Stomach (tissue), 9 donors: Measurements from ENCODE around the gene CTAG1B. TPM values are rescaled to one million over a fixed set of nuclear protein-coding genes. Genes with fewer than 3 reads are reported as not detected.
"Not testable (repeated sequence)": the region's sequence is repeated elsewhere in the genome, so short reads cannot be mapped to it uniquely, and the experiment has no call there.

Experiments
- DNase-seq, 2 donors: peaks; one replicate each; pipeline versions ENCODE4 v3.0.0 to v3.0.0-alpha.2; 2013 to 2019
- H3K27ac ChIP-seq, 5 donors: fragments of 200-600 bp in 4 of 5; sonication (generic) in 4 of 5; one replicate each; pipeline ENCODE4 v1.5.1; 2013 to 2019; ENCODE audit warnings: mild to moderate bottlenecking in 1 of 5, moderate library complexity in 1 of 5
- H3K27me3 ChIP-seq, 3 donors: fragments of 200-600 bp; sonication (generic); one replicate each; pipeline ENCODE4 v1.5.1; 2017 to 2019; ENCODE audit warnings: mixed run types in 1 of 3
- H3K36me3 ChIP-seq, 4 donors: fragments of 200-600 bp; sonication (generic); 1 replicate in 3 of 4; 2 replicates in 1 of 4; pipeline ENCODE4 v1.5.1; 2016 to 2019
- H3K4me1 ChIP-seq, 4 donors: fragments of 200-600 bp; sonication (generic); one replicate each; pipeline ENCODE4 v1.5.1; 2016 to 2019
- H3K4me3 ChIP-seq, 4 donors: fragments of 200-600 bp; sonication (generic) in 3 of 4; one replicate each; pipeline ENCODE4 v1.5.1; 2016 to 2019; ENCODE audit warnings: mild to moderate bottlenecking in 1 of 4
- H3K9me3 ChIP-seq, 4 donors: fragments of 200-600 bp; sonication (generic); one replicate each; pipeline ENCODE4 v1.5.1; 2016 to 2019
- WGBS, 5 donors: extraction: QIAGEN DNeasy Blood & Tissue Kit in 3 of 5; methylation state at CpG; one replicate each; pipeline versions ENCODE4 v1.1.5 to v1.1.7; 2013 to 2018; 5-methylcytosine and 5-hydroxymethylcytosine counted together
- intact Hi-C: fragments of 100-400 bp; cut with DNase I; formaldehyde crosslinking; loops from one replicate; pipeline ENCODE4 v1.15.1; 2023; ENCODE audit warnings: low total_unique reads
- polyA plus RNA-seq, 3 donors: library from polyadenylated mRNA; stranded (reverse); fragments of 200-250 nt; gene quantifications; one replicate each; pipeline ENCODE4 v1.2.3, GENCODE V29; 2013
- small RNA-seq, 4 donors: library from RNA; depleted of rRNA; stranded (forward); fragments of <200 nt; gene quantifications; one replicate each; pipeline ENCODE3, GENCODE V24; 2016
- total RNA-seq, 5 donors: library from RNA; depleted of rRNA; stranded (reverse); fragments of >200 nt; gene quantifications; one replicate each; pipeline versions ENCODE4 v1.1.0 to v1.2.3, GENCODE V29; 2014 to 2016
- donor health status: healthy with polysubstance abuse.
- donor health status: Bipolar disorder and iron deficiency.
- donor health status: healthy.

The CTAG1B gene
- total and polyA plus RNA-seq, 8 donors, result not detected

- DNase-seq, H3K27me3 ChIP-seq, H3K9me3 ChIP-seq, H3K4me3 ChIP-seq, H3K27ac ChIP-seq, intact Hi-C loops, H3K36me3 ChIP-seq, H3K4me1 ChIP-seq: not testable (repeated sequence)
- no CpG with 5 or more reads among the region's 5 CpGs for WGBS, 5 donors
Observed at GRCh38 chrX:154575076-154575475, 44.0 kb downstream of the CTAG1B start.

DNA sequence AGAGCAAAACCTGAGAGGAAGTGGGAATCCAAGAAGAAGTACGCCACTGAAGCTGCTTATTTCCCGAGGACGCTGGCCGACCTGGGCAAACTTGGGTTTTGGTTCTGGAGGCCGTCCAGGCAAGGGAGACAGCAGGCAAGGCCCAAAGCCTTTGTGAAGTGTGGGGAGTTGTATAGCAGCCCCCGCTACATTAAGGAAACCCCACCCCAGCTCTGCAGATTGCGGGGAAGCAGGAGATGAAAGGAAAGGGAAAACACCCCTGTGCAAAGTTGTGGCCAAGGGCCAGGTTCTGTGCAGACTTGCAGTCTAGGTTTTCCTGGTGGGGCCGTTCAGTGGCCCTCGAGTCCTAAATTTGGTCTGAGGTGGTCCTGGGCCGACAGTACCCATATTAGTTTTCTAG, 46.0 kb downstream of the CTAG1B start:
- intact Hi-C loops, H3K27me3 ChIP-seq, H3K4me3 ChIP-seq, H3K9me3 ChIP-seq, DNase-seq, H3K4me1 ChIP-seq, H3K36me3 ChIP-seq, H3K27ac ChIP-seq: not testable (repeated sequence)
- no CpG with 5 or more reads among the region's 10 CpGs for WGBS, 5 donors

DNA sequence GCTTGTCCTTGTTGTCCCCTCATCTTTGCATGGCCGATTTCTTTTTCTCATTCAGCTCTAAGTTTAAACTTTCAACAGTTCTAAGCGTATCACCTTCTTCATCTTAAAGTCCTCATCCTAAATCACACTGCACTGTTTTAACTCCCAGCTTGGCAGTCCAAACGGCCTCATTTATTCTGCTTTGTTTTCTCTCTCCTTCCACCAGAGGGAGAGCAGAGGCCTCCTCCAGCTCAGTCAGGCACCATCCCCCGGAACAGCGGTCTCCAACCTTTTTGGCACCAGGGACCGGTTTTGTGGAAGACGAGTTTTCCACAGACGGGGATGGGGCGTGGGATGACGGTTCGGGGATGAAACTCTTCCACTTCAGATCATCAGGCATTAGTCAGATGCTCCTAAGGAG, 48.7 kb downstream of the CTAG1B start:
- H3K4me3 ChIP-seq, H3K4me1 ChIP-seq, H3K27ac ChIP-seq, intact Hi-C loops, H3K9me3 ChIP-seq, DNase-seq, H3K27me3 ChIP-seq, H3K36me3 ChIP-seq: not testable (repeated sequence)
- WGBS, 5 donors, result no CpG with 5 or more reads among the region's 11 CpGs

Small RNA genes lying within 50 kb of the gene (small RNA-seq; reads per million reads assigned to genes)
- gene AC244090.1 (0 reads per million in 4 donors), gene AC244107.2 (0 reads per million in 4 donors)

Other genes starting within 250 kb of the CTAG1B start
- 1,000 to 10,000 TPM in 4 of 5 donors, 100 to 1,000 TPM in 1; 638 to 3,511 (median 2,572) TPM for gene FLNA, start 244.6 kb downstream of the CTAG1B start, total RNA-seq
- 1,000 to 10,000 TPM in 1 of 3 donors, 100 to 1,000 TPM in 1, 10 to 100 TPM in 1; 89.2 to 1,461 (median 171) TPM for gene FLNA, start 244.6 kb downstream of the CTAG1B start, polyA plus RNA-seq
- 100 to 1,000 TPM in 1 of 5 donors, 10 to 100 TPM in 4; 24.2 to 117 (median 38.5) TPM for gene EMD, start 240.0 kb downstream of the CTAG1B start, total RNA-seq
- 100 to 1,000 TPM in 1 of 3 donors, 10 to 100 TPM in 2; 62.9 to 135 (median 97.8) TPM for gene EMD, start 240.0 kb downstream of the CTAG1B start, polyA plus RNA-seq
- gene RPL10, start 220.9 kb downstream of the CTAG1B start, total RNA-seq, result 1,000 to 10,000 TPM in 4 of 5 donors, 100 to 1,000 TPM in 1; 783 to 3,421 (median 2,020) TPM
- gene RPL10, start 220.9 kb downstream of the CTAG1B start, polyA plus RNA-seq, result 1,000 to 10,000 TPM; 5,802 to 8,616 (median 6,179) TPM
- gene DNASE1L1, start 210.0 kb downstream of the CTAG1B start, total RNA-seq, result 10 to 100 TPM; 12.5 to 48.7 (median 26.3) TPM
- gene DNASE1L1, start 210.0 kb downstream of the CTAG1B start, polyA plus RNA-seq, result 10 to 100 TPM; 15.9 to 18.2 (median 16.0) TPM
- 100 to 1,000 TPM in 2 of 5 donors, 10 to 100 TPM in 3; 12.7 to 202 (median 84.6) TPM for gene TAFAZZIN, start 207.7 kb downstream of the CTAG1B start, total RNA-seq
- 10 to 100 TPM; 19.4 to 59.9 (median 21.8) TPM for gene TAFAZZIN, start 207.7 kb downstream of the CTAG1B start, polyA plus RNA-seq
- 10 to 100 TPM; 13.4 to 69.3 (median 26.6) TPM for gene ATP6AP1, start 190.6 kb downstream of the CTAG1B start, total RNA-seq
- 10 to 100 TPM; 16.8 to 49.6 (median 34.9) TPM for gene ATP6AP1, start 190.6 kb downstream of the CTAG1B start, polyA plus RNA-seq
- gene GDI1, start 182.1 kb downstream of the CTAG1B start, total RNA-seq, result 100 to 1,000 TPM in 2 of 5 donors, 10 to 100 TPM in 3; 46.4 to 178 (median 93.3) TPM
- 10 to 100 TPM; 45.7 to 61.8 (median 59.1) TPM for gene GDI1, start 182.1 kb downstream of the CTAG1B start, polyA plus RNA-seq
- gene FAM50A, start 175.1 kb downstream of the CTAG1B start, total RNA-seq, result 10 to 100 TPM; 16.7 to 79.4 (median 55.4) TPM
- gene FAM50A, start 175.1 kb downstream of the CTAG1B start, polyA plus RNA-seq, result 100 to 1,000 TPM in 2 of 3 donors, 10 to 100 TPM in 1; 82.2 to 162 (median 157) TPM
- gene PLXNA3, start 161.0 kb downstream of the CTAG1B start, total RNA-seq, result 100 to 1,000 TPM in 2 of 5 donors, 10 to 100 TPM in 2, 1 to 10 TPM in 1; 9.9 to 296 (median 35.5) TPM
- gene PLXNA3, start 161.0 kb downstream of the CTAG1B start, polyA plus RNA-seq, result 1 to 10 TPM; 2.3 to 7.6 (median 6.0) TPM
- gene LAGE3, start 140.0 kb downstream of the CTAG1B start, total RNA-seq, result 1 to 10 TPM in 4 of 5 donors, not detected in 1; 2.7 to 8.4 (median 5.0) TPM
- 10 to 100 TPM; 18.2 to 29.0 (median 22.6) TPM for gene LAGE3, start 140.0 kb downstream of the CTAG1B start, polyA plus RNA-seq
- 10 to 100 TPM in 4 of 5 donors, 1 to 10 TPM in 1; 8.0 to 50.1 (median 19.8) TPM for gene UBL4A, start 132.7 kb downstream of the CTAG1B start, total RNA-seq
- gene UBL4A, start 132.7 kb downstream of the CTAG1B start, polyA plus RNA-seq, result 10 to 100 TPM; 22.5 to 34.4 (median 32.1) TPM
- 100 to 1,000 TPM in 1 of 5 donors, 10 to 100 TPM in 2, 1 to 10 TPM in 2; 4.9 to 175 (median 13.2) TPM for gene SLC10A3, start 128.7 kb downstream of the CTAG1B start, total RNA-seq
- 10 to 100 TPM in 2 of 3 donors, 1 to 10 TPM in 1; 9.5 to 16.7 (median 12.5) TPM for gene SLC10A3, start 128.7 kb downstream of the CTAG1B start, polyA plus RNA-seq
- 10 to 100 TPM; 21.9 to 34.4 (median 24.1) TPM for gene FAM3A, start 103.0 kb downstream of the CTAG1B start, total RNA-seq
- 10 to 100 TPM; 36.3 to 61.7 (median 49.0) TPM for gene FAM3A, start 103.0 kb downstream of the CTAG1B start, polyA plus RNA-seq
- gene G6PD, start 72.4 kb downstream of the CTAG1B start, total RNA-seq, result 10 to 100 TPM; 10.3 to 41.7 (median 30.3) TPM
- gene G6PD, start 72.4 kb downstream of the CTAG1B start, polyA plus RNA-seq, result 10 to 100 TPM; 15.6 to 22.7 (median 19.1) TPM
- gene IKBKG, start 71.7 kb downstream of the CTAG1B start, total RNA-seq, result 10 to 100 TPM in 3 of 5 donors, 1 to 10 TPM in 2; 7.6 to 22.6 (median 14.8) TPM
- gene IKBKG, start 71.7 kb downstream of the CTAG1B start, polyA plus RNA-seq, result 10 to 100 TPM; 16.8 to 24.3 (median 18.5) TPM
- gene CTAG1A, start 34.1 kb downstream of the CTAG1B start, total RNA-seq, result not detected
- gene CTAG1A, start 34.1 kb downstream of the CTAG1B start, polyA plus RNA-seq, result not detected
- gene CTAG2, start 34.3 kb upstream of the CTAG1B start, total RNA-seq, result not detected
- 1 to 10 TPM in 1 of 3 donors, not detected in 2; 2.9 TPM for gene CTAG2, start 34.3 kb upstream of the CTAG1B start, polyA plus RNA-seq
- 10 to 100 TPM in 1 of 5 donors, 1 to 10 TPM in 2, under 1 TPM in 1, not detected in 1; 0.58 to 11.0 (median 5.2) TPM for gene GAB3, start 131.8 kb upstream of the CTAG1B start, total RNA-seq
- 1 to 10 TPM in 1 of 3 donors, under 1 TPM in 2; 0.93 to 1.7 (median 0.95) TPM for gene GAB3, start 131.8 kb upstream of the CTAG1B start, polyA plus RNA-seq
- 100 to 1,000 TPM in 1 of 5 donors, 10 to 100 TPM in 3, 1 to 10 TPM in 1; 5.8 to 113 (median 37.6) TPM for gene DKC1, start 143.6 kb upstream of the CTAG1B start, total RNA-seq
- gene DKC1, start 143.6 kb upstream of the CTAG1B start, polyA plus RNA-seq, result 10 to 100 TPM; 20.5 to 25.5 (median 24.0) TPM
- 10 to 100 TPM in 2 of 5 donors, 1 to 10 TPM in 3; 3.5 to 26.4 (median 9.3) TPM for gene MPP1, start 186.2 kb upstream of the CTAG1B start, total RNA-seq
- gene MPP1, start 186.2 kb upstream of the CTAG1B start, polyA plus RNA-seq, result 10 to 100 TPM in 1 of 3 donors, 1 to 10 TPM in 2; 9.0 to 12.8 (median 9.0) TPM
- not detected for gene SMIM9, start 215.4 kb upstream of the CTAG1B start, total RNA-seq
- not detected for gene SMIM9, start 215.4 kb upstream of the CTAG1B start, polyA plus RNA-seq